SK-N-SH treated with all-trans-retinoic acid at 6 μM for 48 hours (cell line): ENCODE measurements around the gene PCDHB3.
"Not testable (repeated sequence)": the region's sequence is repeated elsewhere in the genome, so short reads cannot be mapped to it uniquely, and the experiment has no call there.

Source experiments
- GLIS3 ChIP-seq: fragments of 250-450 bp; sonication (Bioruptor Pico); IDR thresholded peaks from 2 replicates; pipeline ENCODE4 v1.5.0; 2020; ENCODE audit warnings: mild to moderate bottlenecking, moderate library complexity
- TOX ChIP-seq: fragments of 250-450 bp; sonication (Bioruptor Pico); IDR thresholded peaks from 2 replicates; pipeline ENCODE4 v1.8.0; 2021; ENCODE audit warnings: mild to moderate bottlenecking, moderate library complexity, borderline replicate concordance
- ZFP3 ChIP-seq: fragments of 250-450 bp; sonication (Bioruptor Pico); IDR thresholded peaks from 2 replicates; pipeline ENCODE4 v1.5.0; 2020; ENCODE audit warnings: mild to moderate bottlenecking, moderate library complexity

GRCh38 chr5:141123396-141124135 is 23.3 kb downstream of the PCDHB3 start:
- TF ChIP-seq TOX; ZFP3 (CRISPR knock-in tag); GLIS3 (CRISPR knock-in tag): not testable (repeated sequence)
